GM12892 (cell line): Measurements from ENCODE around the gene GASK1A.

Experiments
- DNase-seq: peaks from one replicate; pipeline ENCODE4 v3.0.0; 2011; ENCODE audit not compliant: insufficient read length
- FAIRE-seq: peaks from 2 replicates; lab custom pipeline; 2011; peaks lifted over from hg19 to GRCh38; lab: Jason Lieb, UNC
- POLR2A ChIP-seq: IDR thresholded peaks from 2 replicates; pipeline ENCODE4 v1.6.1; 2011; ENCODE audit warnings: low read depth, low read length, control low read depth
- POLR2AphosphoS5 ChIP-seq: IDR thresholded peaks from 2 replicates; pipeline ENCODE4 v1.6.1; 2011; ENCODE audit warnings: low read depth, low read length, control low read depth
- TAF1 ChIP-seq: IDR thresholded peaks from 2 replicates; pipeline ENCODE4 v1.6.1; 2011; ENCODE audit warnings: low read depth, mild to moderate bottlenecking, control low read depth, low read length, borderline replicate concordance

GASK1A gene

DNA sequence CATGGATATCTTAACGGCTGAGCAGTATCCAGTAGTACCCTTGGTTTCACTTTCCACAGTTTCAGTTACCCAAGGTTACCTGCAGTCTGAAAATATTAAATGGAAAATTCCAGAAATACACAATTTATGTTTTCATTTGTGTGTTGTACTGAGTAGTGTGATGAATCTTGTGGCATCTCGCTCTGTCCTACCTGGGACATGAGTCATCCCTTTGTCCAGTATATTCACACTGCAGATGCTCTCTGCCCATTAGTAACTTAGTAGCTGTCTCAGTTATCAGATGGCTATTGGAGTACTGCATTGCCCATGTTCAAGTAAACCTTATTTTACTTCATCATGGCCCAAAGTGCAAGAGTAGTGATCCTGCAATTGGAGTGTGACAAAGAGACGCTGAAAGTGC, 26.1 kb downstream of the GASK1A start:
- no peak for TF ChIP-seq POLR2AphosphoS5
- no peak for TF ChIP-seq POLR2A
- TF ChIP-seq TAF1: no peak
- DNase-seq (no peak), FAIRE-seq (no peak)

- FAIRE-seq: no peak
- TF ChIP-seq TAF1 (no peak), POLR2AphosphoS5 (no peak), POLR2A (no peak)
- no peak for DNase-seq
Measured at GRCh38 chr3:43005981-43006380, 26.9 kb downstream of the GASK1A start.

GRCh38 chr3:43006825-43007224, 27.7 kb downstream of the GASK1A start:
- DNase-seq (no peak), FAIRE-seq (no peak)
- TF ChIP-seq TAF1 (no peak), POLR2A (no peak), POLR2AphosphoS5 (no peak)

GRCh38 chr3:43009547-43009946, 30.4 kb downstream of the GASK1A start:
- FAIRE-seq (no peak), DNase-seq (no peak)
- TF ChIP-seq POLR2A (no peak), TAF1 (no peak), POLR2AphosphoS5 (no peak)

GRCh38 chr3:43010638-43011037, 31.5 kb downstream of the GASK1A start:
- FAIRE-seq (no peak), DNase-seq (no peak)
- no peak for TF ChIP-seq POLR2AphosphoS5

- no peak for DNase-seq
- TF ChIP-seq TAF1: no peak
- no peak for TF ChIP-seq POLR2A
- TF ChIP-seq POLR2AphosphoS5: no peak
- no peak for FAIRE-seq
Measured at GRCh38 chr3:43011638-43012037, 32.5 kb downstream of the GASK1A start.

- FAIRE-seq (no peak), DNase-seq (no peak)
Measured at GRCh38 chr3:43012174-43012573, 33.1 kb downstream of the GASK1A start.

GRCh38 chr3:43013256-43013655, 34.1 kb downstream of the GASK1A start:
- DNase-seq: no peak
- TF ChIP-seq POLR2A: no peak
- TF ChIP-seq POLR2AphosphoS5: no peak
- no peak for TF ChIP-seq TAF1
- FAIRE-seq: no peak

More at GRCh38 chr3:43012174-43012573, 33.1 kb downstream of the GASK1A start:
- TF ChIP-seq POLR2A (no peak), TAF1 (no peak), POLR2AphosphoS5 (no peak)

GRCh38 chr3:43013743-43014155, 34.6 kb downstream of the GASK1A start:
- TF ChIP-seq POLR2AphosphoS5 (no peak), POLR2A (no peak), TAF1 (no peak)
- DNase-seq (no peak), FAIRE-seq (no peak)

- FAIRE-seq (no peak), DNase-seq (no peak)
- no peak for TF ChIP-seq POLR2A
- TF ChIP-seq TAF1: no peak
- TF ChIP-seq POLR2AphosphoS5: no peak
Measured at GRCh38 chr3:43014241-43014640, 35.1 kb downstream of the GASK1A start.

DNA sequence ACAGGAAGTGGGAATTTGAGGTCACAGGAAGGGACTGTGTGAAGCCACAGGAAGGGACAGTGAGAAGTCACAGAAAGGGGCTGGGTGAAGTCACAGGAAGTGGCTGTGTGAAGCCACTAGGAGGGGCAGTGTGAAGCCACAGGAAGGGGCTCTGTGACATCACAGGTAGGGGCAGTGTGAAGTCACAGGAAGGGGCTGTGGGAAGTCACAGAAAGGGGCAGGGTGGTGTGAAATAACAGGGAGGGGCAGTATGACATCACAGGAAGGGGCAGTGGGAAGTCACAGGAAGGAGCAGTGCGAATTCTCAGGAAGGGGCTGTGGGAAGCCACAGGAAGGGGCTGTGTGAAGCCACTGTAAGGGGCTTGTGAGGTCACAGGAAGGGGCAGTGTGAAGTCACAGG, 35.8 kb downstream of the GASK1A start:
- no peak for FAIRE-seq
- no peak for DNase-seq
- TF ChIP-seq POLR2A: no peak
- no peak for TF ChIP-seq TAF1
- no peak for TF ChIP-seq POLR2AphosphoS5

DNA sequence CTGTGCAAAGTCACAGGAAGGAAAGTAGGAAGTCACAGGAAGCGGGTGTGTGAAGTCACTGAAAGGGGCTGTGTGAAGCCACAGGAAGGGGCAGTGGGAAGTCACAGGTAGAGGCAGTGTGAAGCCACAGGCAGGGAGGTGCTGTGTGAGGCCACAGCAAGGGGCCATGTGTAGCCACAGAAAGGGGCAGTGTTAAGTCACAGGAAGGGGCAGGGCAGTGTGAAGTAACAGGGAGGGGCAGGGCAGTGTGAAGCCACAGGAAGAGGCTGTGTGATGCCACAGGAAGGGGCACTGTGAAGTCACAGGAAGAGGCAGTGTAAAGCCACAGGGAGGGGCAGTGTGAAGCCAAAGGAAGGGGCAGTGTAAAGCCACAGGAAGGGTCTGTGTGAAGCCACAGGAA, 36.5 kb downstream of the GASK1A start:
- no peak for TF ChIP-seq POLR2A
- TF ChIP-seq TAF1: no peak
- no peak for TF ChIP-seq POLR2AphosphoS5
- FAIRE-seq: no peak
- no peak for DNase-seq
